Measurements from ENCODE around the gene PI16. TPM values are rescaled to one million over a fixed set of nuclear protein-coding genes. Genes with fewer than 3 reads are reported as not detected.

PI16 gene
- total and polyA plus RNA-seq, 2 of the 13 experiments (the other 11 are each of a cell fraction or from before 2014, with no cell fraction given) = not detected

DNA sequence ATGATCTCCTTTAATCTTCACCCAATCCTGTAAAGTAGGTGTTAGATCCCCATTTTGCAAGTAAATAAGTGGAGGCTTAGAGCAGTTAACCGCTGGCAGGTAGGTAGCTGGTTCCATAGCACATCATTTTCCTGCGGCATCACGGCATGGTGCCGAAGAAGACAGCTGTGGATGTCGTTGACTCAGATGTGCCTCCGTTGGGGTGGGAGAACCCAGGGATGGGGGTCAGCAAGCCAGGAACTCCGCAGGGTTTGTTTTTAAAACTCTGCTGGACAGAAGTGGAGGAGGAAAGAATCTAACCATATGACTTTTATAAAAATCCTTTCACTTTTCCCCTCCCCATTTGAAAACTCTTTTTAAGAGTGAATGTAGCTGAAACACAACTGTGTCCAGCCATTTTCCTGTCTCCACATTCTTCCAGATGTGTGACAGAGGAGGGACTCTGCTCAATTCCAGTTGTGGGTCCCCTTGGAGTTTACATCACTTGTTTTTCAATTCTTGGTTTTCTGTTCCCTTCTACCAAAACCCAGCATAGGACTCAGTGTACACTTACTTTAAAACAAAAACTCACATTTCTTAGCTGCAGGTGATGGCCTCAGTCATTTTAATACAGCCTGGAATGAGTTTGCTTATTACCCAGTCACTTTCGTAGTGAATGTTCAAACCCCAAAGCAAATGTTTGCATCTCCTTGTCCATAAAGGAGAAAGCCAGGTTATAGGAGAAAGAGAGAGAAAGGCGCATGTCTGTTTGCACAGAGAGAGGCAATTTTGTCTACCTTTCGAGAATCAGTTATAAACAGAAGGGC is 27.6 kb upstream of the PI16 start (continued):
- TF ChIP-seq EP300 (IDR thresholded peaks at IDR 0.05; ENCODE audit: low read depth in 2 of 2, low read length in 2 of 2) (no peak), EP300 (CRISPR knock-in tag; IDR thresholded peaks at IDR 0.05; ENCODE audit: borderline replicate concordance) (no peak), ZMAT3 (CRISPR knock-in tag; conservative IDR thresholded peaks at IDR 0.05) (no peak), ZBTB3 (CRISPR knock-in tag; IDR thresholded peaks at IDR 0.05; ENCODE audit: borderline replicate concordance, low read depth) (no peak), TOPORS (CRISPR knock-in tag; IDR thresholded peaks at IDR 0.05) (no peak), MYNN (CRISPR knock-in tag; IDR thresholded peaks at IDR 0.05; ENCODE audit: low read depth) (no peak), HOXA3 (CRISPR knock-in tag; IDR thresholded peaks at IDR 0.05) (no peak)
- TF ChIP-seq, protein P1, sequence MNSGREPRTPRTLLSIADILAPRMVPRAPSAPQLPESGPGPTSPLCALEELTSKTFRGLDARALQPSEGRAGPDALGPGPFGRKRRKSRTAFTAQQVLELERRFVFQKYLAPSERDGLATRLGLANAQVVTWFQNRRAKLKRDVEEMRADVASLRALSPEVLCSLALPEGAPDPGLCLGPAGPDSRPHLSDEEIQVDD (CRISPR knock-in tag; IDR thresholded peaks at IDR 0.05; ENCODE audit: borderline replicate concordance) = no peak
- TF ChIP-seq, protein P2, sequence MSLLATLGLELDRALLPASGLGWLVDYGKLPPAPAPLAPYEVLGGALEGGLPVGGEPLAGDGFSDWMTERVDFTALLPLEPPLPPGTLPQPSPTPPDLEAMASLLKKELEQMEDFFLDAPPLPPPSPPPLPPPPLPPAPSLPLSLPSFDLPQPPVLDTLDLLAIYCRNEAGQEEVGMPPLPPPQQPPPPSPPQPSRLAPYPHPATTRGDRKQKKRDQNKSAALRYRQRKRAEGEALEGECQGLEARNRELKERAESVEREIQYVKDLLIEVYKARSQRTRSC (CRISPR knock-in tag; IDR thresholded peaks at IDR 0.05; ENCODE audit: low read depth) = no peak
- TF ChIP-seq, protein P3, sequence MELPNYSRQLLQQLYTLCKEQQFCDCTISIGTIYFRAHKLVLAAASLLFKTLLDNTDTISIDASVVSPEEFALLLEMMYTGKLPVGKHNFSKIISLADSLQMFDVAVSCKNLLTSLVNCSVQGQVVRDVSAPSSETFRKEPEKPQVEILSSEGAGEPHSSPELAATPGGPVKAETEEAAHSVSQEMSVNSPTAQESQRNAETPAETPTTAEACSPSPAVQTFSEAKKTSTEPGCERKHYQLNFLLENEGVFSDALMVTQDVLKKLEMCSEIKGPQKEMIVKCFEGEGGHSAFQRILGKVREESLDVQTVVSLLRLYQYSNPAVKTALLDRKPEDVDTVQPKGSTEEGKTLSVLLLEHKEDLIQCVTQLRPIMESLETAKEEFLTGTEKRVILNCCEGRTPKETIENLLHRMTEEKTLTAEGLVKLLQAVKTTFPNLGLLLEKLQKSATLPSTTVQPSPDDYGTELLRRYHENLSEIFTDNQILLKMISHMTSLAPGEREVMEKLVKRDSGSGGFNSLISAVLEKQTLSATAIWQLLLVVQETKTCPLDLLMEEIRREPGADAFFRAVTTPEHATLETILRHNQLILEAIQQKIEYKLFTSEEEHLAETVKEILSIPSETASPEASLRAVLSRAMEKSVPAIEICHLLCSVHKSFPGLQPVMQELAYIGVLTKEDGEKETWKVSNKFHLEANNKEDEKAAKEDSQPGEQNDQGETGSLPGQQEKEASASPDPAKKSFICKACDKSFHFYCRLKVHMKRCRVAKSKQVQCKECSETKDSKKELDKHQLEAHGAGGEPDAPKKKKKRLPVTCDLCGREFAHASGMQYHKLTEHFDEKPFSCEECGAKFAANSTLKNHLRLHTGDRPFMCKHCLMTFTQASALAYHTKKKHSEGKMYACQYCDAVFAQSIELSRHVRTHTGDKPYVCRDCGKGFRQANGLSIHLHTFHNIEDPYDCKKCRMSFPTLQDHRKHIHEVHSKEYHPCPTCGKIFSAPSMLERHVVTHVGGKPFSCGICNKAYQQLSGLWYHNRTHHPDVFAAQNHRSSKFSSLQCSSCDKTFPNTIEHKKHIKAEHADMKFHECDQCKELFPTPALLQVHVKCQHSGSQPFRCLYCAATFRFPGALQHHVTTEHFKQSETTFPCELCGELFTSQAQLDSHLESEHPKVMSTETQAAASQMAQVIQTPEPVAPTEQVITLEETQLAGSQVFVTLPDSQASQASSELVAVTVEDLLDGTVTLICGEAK (IDR thresholded peaks at IDR 0.05) = no peak
- TF ChIP-seq, protein P3 (CRISPR knock-in tag; IDR thresholded peaks at IDR 0.05) = no peak
- TF ChIP-seq, protein P4, sequence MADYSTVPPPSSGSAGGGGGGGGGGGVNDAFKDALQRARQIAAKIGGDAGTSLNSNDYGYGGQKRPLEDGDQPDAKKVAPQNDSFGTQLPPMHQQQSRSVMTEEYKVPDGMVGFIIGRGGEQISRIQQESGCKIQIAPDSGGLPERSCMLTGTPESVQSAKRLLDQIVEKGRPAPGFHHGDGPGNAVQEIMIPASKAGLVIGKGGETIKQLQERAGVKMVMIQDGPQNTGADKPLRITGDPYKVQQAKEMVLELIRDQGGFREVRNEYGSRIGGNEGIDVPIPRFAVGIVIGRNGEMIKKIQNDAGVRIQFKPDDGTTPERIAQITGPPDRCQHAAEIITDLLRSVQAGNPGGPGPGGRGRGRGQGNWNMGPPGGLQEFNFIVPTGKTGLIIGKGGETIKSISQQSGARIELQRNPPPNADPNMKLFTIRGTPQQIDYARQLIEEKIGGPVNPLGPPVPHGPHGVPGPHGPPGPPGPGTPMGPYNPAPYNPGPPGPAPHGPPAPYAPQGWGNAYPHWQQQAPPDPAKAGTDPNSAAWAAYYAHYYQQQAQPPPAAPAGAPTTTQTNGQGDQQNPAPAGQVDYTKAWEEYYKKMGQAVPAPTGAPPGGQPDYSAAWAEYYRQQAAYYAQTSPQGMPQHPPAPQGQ (CRISPR knock-in tag; IDR thresholded peaks at IDR 0.05; ENCODE audit: borderline replicate concordance) = no peak
- TF ChIP-seq, protein P5, sequence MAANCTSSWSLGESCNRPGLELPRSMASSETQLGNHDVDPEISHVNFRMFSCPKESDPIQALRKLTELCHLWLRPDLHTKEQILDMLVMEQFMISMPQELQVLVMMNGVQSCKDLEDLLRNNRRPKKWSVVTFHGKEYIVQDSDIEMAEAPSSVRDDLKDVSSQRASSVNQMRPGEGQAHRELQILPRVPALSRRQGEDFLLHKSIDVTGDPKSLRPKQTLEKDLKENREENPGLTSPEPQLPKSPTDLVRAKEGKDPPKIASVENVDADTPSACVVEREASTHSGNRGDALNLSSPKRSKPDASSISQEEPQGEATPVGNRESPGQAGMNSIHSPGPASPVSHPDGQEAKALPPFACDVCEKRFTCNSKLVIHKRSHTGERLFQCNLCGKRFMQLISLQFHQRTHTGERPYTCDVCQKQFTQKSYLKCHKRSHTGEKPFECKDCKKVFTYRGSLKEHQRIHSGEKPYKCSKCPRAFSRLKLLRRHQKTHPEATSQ (CRISPR knock-in tag; IDR thresholded peaks at IDR 0.05; ENCODE audit: borderline replicate concordance) = no peak

All from HepG2 (cell line).